Activated CD4-positive, alpha-beta T cell treated with anti-CD3 and anti-CD28 coated beads, Interleukin-2, amount 50 U/mL, for 1 hour (primary cell): ENCODE data around the gene SLC25A47.

ENCODE experiments used
- DNase-seq: peaks from one replicate; pipeline ENCODE4 v3.0.0-alpha.2; 2020

The SLC25A47 gene

GRCh38 chr14:100350276-100350926 is 27.3 kb downstream of the SLC25A47 start:
- no peak for DNase-seq

GRCh38 chr14:100350986-100351385 is 27.8 kb downstream of the SLC25A47 start:
- no peak for DNase-seq

DNA sequence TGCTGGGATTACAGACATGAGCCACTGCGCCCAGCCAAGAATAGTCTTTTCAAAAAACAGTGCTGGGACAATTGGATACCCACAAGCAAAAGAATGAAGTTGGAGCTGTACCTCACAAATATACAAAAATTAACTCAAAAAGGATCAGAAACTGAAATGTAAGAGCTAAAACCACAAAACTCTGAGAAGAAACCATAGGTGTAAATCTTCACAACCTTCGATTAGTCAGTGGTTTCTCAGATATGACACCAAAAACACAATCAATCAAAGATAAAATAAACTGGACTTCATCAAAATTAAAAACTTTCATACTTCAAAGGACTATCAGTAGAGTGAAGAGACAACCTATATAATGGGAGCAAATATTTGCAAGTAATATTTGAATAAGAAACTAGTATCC is 35.3 kb downstream of the SLC25A47 start:
- no peak for DNase-seq

DNA sequence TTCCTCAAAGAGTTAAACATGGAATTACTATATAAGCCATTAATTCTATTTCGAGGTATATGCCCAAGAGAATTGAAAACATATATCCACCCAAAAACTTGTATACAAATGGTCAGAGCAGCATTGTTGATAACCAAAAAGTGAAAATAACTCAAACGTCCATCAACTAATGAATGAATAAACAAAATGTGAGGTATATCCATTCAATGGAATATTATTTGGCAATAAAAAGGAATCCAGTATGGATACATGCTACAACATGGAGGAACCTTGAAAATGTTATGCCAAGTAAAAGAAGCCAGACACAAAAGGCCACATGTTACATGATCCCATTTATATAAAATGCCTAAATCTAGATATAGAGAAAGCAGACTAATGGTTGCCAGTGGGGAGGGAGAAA is 36.0 kb downstream of the SLC25A47 start:
- DNase-seq, result no peak

DNA sequence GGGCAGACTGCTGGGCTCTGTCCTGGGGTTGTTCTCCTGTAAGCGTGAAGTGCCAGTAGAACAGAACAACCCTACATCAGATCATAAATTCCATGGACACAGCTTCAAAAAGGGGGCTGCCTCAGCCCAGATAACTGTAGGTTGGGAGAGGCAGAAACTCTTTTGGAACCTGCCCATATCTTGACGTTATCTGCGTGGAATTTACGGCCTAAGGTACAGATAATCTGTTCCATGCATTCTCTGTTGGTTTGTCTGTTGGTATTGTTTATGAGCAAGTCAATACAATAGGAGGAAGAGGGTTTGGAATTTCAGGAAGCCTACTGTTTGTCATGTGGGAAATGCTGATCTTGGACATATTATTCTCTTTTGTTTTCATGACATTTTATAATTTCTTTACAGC is 36.7 kb downstream of the SLC25A47 start:
- DNase-seq, result no peak

- no peak for DNase-seq
Observed at GRCh38 chr14:100361626-100362025, 38.5 kb downstream of the SLC25A47 start.

DNA sequence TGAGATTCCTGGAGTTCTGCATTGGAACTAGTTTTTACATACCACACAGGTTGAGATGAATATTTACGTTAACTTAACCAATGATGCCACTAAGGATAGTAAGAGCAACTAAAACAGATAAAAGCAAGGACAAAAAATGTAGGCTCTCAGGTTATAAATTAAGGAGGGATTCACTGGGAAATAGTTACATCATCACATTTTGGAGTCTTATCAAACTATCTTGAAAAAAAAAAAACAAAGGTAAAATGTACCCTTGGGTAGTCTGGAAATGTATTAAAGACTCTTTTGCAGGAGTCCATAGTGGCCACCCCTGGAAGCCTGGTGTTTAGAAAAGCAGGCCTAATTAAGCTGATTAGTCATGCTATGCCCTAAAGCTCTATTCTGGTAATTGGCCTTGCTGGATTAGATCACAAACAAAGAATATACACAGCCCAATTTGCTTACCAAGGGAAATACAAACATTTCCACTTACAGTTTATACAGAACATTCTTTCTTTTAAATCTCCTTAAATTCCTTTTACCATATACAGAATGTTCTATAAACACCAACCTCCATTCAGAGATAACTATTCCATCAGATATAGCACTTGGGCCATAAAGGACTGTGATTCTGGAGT is 39.3 kb downstream of the SLC25A47 start:
- no peak for DNase-seq

DNA sequence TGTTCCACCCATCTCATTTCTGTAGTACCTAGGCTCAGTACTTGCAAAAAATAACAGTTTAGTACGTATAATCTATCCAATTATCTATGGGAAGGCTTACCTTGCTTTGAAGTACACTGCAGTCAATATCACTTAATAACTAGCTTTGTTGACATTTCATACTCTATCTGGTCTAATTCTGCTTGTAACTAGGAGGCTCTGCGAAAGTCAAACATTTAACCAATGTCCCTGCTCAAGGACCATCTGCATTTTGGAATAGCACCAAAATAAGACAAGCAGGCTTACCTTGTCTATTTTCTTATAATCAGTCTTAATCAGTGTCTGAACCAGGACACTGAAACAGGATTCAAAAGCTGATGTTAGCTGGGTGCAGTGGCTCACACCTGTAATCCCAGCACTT is 39.9 kb downstream of the SLC25A47 start:
- no peak for DNase-seq

- DNase-seq, result no peak
Observed at GRCh38 chr14:100364403-100364802, 41.3 kb downstream of the SLC25A47 start.

- no peak for DNase-seq
Observed at GRCh38 chr14:100365741-100366140, 42.6 kb downstream of the SLC25A47 start.

- DNase-seq, result no peak
Observed at GRCh38 chr14:100369019-100369418, 45.9 kb downstream of the SLC25A47 start.

- no peak for DNase-seq
Observed at GRCh38 chr14:100370003-100370402, 46.9 kb downstream of the SLC25A47 start.

DNA sequence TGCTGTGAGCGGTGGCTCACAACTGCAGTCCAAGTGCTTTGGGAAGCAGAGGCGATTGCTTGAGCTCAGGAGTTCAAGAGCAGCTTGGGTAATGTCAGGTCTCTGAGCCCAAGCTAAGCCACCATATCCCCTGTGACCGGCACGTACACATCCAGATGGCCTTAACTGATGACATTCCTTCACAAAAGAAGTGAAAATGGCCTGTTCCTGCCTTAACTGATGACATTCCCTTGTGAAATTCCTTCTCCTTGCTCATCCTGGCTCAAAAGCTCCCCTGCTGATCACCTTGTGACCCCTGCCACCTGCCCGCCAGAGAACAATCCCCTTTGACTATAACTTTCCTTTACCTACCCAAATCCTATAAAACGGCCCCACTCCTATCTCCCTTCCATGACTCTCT is 48.6 kb downstream of the SLC25A47 start:
- no peak for DNase-seq

DNA sequence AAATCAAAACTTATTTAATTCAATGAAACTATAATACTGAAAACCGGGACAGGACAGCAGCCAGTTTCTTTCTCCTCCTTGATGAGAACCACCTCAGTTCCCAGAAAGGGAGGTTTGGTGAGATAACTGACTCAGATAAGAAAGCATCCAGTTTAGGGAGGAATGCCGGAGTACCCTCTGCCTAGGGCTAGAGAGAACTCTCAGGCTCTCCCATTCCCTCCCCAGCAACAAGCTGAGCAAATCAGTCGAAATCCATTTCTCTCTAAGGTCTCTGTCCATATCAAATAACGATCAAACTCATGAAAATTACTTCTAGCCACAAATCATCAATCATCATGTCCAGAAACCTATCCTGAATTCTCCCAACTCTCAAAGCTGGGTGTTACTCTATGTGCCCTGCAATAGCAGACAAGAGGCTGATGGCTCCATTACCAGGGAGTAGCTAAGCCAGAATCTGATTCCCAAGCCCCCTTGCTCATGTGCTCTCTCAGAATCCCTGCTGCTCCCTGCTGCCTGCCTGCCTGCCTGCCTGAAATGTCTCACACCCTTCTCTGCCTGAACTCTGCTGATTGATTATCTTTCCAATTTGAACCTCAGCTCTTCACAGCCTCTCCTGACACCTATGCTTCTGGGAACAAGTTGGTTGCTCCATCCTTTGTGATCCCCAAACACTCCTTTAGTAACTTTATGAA is 49.4 kb downstream of the SLC25A47 start:
- no peak for DNase-seq

GRCh38 chr14:100374270-100374669 is 51.1 kb downstream of the SLC25A47 start:
- no peak for DNase-seq

DNA sequence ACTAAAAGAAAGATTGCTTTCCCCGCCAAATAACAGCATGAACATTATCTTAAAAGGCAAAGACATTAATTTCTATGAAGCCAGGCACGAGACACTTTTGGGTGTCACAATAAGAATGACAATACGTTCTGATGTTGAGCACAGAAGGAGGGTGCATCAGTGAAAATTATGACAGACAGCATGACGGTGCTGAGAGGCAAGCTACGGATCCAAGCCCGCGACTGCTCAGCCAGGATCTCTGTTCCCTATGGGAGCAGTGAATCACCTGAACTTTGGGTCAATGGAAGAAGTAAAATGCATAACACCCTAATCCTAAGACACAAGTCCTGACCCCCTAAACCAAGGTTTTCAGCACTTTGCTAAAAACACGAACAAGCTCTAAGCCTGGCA is 51.7 kb downstream of the SLC25A47 start:
- no peak for DNase-seq

DNA sequence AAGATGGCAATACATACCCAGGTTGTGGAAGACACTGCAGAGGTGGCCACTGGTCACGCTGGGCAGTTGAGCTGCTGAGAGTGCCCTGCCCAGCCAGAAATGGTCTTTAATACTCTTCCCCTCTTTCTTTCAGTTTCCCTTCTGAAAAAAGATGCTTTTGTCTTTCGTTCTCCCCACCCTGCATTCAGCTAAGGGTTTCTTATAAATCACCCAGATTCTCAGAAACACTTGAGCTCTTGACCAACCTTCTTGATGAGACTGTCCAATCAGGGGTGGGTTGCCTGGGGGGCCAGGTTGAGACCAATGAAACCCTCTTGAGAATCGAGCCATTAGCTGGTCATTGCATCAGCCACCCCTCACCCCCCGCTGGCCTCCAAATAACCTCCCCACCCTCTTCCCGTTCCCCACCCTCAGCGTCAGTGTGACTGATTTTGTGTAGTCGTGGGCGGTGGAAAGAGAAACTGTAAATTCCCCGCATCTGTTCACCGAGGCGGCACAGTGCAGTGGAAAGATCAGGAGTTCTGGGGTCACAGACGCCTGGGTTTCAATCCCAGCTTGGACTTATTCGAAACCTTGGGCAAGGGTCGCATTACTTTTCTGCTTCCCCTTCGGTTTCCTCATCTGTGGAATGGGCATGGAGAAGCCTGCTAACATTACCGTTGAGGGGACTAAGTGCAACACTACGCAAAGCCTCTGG is 52.3 kb downstream of the SLC25A47 start:
- peak; percentile 13 for DNase-seq

- DNase-seq, result peak; percentile 92
Observed at GRCh38 chr14:100375963-100376735, 53.0 kb downstream of the SLC25A47 start, which contains the start of gene WDR25. Gene WDR25 (plus strand): TSS chr14:100376485.

DNA sequence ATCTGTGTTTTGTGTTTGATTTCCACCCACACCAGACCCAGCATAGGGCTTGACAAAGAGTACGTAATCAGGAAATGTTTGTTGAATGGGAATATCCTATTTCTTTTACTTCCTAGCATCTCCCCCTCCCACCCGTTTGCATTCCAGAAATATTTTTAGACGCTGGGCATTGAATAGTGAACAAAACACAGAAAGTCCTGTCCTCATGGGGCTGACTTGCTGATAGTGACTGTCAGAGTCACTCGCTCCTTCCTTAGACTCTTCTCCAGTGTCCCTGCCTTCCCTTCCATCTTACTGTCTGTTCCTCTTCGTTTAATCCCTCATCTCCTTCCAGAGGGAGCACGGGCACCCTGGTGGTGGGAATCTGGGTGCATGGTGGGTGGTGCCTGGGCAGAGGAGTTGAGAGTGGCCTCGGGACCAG is 53.6 kb downstream of the SLC25A47 start:
- DNase-seq, result no peak
